Measurements from ENCODE around the gene ITSN2.

DNA sequence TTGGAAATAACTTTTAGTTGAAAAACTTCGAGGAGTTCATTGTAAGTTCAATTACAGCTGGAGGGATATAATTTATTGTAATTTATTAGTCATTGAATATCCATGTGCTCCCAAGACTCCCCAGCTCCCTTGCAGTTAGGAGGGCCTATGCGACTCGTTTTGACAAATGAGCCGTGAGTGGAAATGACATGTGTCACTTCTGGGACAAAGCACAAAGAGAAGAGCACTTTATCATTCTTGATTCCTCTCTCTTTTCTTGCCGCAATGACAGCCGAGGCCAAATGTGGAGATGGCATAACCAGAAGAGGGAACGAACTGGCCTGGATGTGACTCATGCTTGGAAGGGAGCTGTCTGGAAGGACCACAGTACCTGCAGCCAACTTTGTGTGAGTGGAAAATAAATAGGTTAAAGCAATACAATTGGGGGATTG is 44.2 kb upstream of the ITSN2 start:
- no peak for TF ChIP-seq POLR2A (IDR thresholded peaks at IDR 0.05; ENCODE audit: extremely low read depth, insufficient read length)
- TF ChIP-seq, protein P1, sequence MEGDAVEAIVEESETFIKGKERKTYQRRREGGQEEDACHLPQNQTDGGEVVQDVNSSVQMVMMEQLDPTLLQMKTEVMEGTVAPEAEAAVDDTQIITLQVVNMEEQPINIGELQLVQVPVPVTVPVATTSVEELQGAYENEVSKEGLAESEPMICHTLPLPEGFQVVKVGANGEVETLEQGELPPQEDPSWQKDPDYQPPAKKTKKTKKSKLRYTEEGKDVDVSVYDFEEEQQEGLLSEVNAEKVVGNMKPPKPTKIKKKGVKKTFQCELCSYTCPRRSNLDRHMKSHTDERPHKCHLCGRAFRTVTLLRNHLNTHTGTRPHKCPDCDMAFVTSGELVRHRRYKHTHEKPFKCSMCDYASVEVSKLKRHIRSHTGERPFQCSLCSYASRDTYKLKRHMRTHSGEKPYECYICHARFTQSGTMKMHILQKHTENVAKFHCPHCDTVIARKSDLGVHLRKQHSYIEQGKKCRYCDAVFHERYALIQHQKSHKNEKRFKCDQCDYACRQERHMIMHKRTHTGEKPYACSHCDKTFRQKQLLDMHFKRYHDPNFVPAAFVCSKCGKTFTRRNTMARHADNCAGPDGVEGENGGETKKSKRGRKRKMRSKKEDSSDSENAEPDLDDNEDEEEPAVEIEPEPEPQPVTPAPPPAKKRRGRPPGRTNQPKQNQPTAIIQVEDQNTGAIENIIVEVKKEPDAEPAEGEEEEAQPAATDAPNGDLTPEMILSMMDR (IDR thresholded peaks at IDR 0.05; ENCODE audit: low read depth, low read length) = no peak

All from NB4 (cell line).